MM.1S (cell line): ENCODE measurements around the gene WSCD1.

Source experiments
- EZH2phosphoT487 ChIP-seq: fragments of 300-600 bp; sonication (generic); IDR thresholded peaks from 2 replicates; pipeline ENCODE4 v1.6.1; 2018; ENCODE audit warnings: antibody characterized with exemption, low read length
- TF ChIP-seq, protein P1 (sequence below): fragments of 300-600 bp; sonication (generic); IDR thresholded peaks from 2 replicates; pipeline ENCODE4 v1.5.1; 2016; ENCODE audit warnings: antibody characterized with exemption, low read length, mixed read lengths

- TF ChIP-seq, protein P1, sequence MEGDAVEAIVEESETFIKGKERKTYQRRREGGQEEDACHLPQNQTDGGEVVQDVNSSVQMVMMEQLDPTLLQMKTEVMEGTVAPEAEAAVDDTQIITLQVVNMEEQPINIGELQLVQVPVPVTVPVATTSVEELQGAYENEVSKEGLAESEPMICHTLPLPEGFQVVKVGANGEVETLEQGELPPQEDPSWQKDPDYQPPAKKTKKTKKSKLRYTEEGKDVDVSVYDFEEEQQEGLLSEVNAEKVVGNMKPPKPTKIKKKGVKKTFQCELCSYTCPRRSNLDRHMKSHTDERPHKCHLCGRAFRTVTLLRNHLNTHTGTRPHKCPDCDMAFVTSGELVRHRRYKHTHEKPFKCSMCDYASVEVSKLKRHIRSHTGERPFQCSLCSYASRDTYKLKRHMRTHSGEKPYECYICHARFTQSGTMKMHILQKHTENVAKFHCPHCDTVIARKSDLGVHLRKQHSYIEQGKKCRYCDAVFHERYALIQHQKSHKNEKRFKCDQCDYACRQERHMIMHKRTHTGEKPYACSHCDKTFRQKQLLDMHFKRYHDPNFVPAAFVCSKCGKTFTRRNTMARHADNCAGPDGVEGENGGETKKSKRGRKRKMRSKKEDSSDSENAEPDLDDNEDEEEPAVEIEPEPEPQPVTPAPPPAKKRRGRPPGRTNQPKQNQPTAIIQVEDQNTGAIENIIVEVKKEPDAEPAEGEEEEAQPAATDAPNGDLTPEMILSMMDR: no peak
- no peak for TF ChIP-seq EZH2phosphoT487
Observed at GRCh38 chr17:6065351-6065750, 4.8 kb upstream of the WSCD1 start.
